Stimulated activated CD8-positive, alpha-beta memory T cell treated with anti-CD3 and anti-CD28 coated beads, Interleukin-15, amount 100 ng/mL, for 1 hour (primary cell): ENCODE data around the gene LAMA2.

Experiments
- DNase-seq: peaks from one replicate; pipeline ENCODE4 v3.0.0-alpha.2; 2020; ENCODE audit warnings: low read depth

LAMA2 gene

GRCh38 chr6:129183681-129184301, 300.9 kb downstream of the LAMA2 start:
- DNase-seq = no peak

GRCh38 chr6:129184324-129184723, 301.4 kb downstream of the LAMA2 start:
- no peak for DNase-seq

GRCh38 chr6:129184808-129185366, 301.9 kb downstream of the LAMA2 start:
- no peak for DNase-seq

- DNase-seq = no peak
Observed at GRCh38 chr6:129186988-129187387, 304.1 kb downstream of the LAMA2 start.

GRCh38 chr6:129188306-129188705, 305.4 kb downstream of the LAMA2 start:
- no peak for DNase-seq

- DNase-seq = no peak
Observed at GRCh38 chr6:129188795-129189194, 305.9 kb downstream of the LAMA2 start.

- no peak for DNase-seq
Observed at GRCh38 chr6:129189266-129189665, 306.3 kb downstream of the LAMA2 start.

- no peak for DNase-seq
Observed at GRCh38 chr6:129191235-129191634, 308.3 kb downstream of the LAMA2 start.

GRCh38 chr6:129192458-129192989, 309.6 kb downstream of the LAMA2 start:
- DNase-seq = no peak

GRCh38 chr6:129194306-129194941, 311.5 kb downstream of the LAMA2 start:
- DNase-seq = no peak

- no peak for DNase-seq
Observed at GRCh38 chr6:129195161-129195560, 312.2 kb downstream of the LAMA2 start.

- no peak for DNase-seq
Observed at GRCh38 chr6:129195643-129196042, 312.7 kb downstream of the LAMA2 start.

- DNase-seq = no peak
Observed at GRCh38 chr6:129197154-129197553, 314.2 kb downstream of the LAMA2 start.

- DNase-seq = no peak
Observed at GRCh38 chr6:129200151-129200550, 317.2 kb downstream of the LAMA2 start.

- DNase-seq = no peak
Observed at GRCh38 chr6:129203190-129203900, 320.4 kb downstream of the LAMA2 start.

GRCh38 chr6:129206821-129207220, 323.9 kb downstream of the LAMA2 start:
- no peak for DNase-seq

GRCh38 chr6:129207832-129208231, 324.9 kb downstream of the LAMA2 start:
- DNase-seq = no peak

GRCh38 chr6:129208415-129209034, 325.6 kb downstream of the LAMA2 start:
- no peak for DNase-seq

GRCh38 chr6:129209355-129209754, 326.4 kb downstream of the LAMA2 start:
- no peak for DNase-seq

GRCh38 chr6:129210684-129211083, 327.7 kb downstream of the LAMA2 start:
- no peak for DNase-seq

GRCh38 chr6:129211626-129212025, 328.7 kb downstream of the LAMA2 start:
- no peak for DNase-seq

GRCh38 chr6:129212081-129212480, 329.1 kb downstream of the LAMA2 start:
- no peak for DNase-seq
